GM19043 (cell line): ENCODE measurements around the gene OR6X1.

ENCODE experiments used
- ATAC-seq: cut with Tn5 transposase; IDR thresholded peaks from one replicate; pipeline ENCODE4 v1.9.1; 2021; ENCODE audit warnings: low read depth; ENCODE audit not compliant: unreplicated experiment

OR6X1 gene

DNA sequence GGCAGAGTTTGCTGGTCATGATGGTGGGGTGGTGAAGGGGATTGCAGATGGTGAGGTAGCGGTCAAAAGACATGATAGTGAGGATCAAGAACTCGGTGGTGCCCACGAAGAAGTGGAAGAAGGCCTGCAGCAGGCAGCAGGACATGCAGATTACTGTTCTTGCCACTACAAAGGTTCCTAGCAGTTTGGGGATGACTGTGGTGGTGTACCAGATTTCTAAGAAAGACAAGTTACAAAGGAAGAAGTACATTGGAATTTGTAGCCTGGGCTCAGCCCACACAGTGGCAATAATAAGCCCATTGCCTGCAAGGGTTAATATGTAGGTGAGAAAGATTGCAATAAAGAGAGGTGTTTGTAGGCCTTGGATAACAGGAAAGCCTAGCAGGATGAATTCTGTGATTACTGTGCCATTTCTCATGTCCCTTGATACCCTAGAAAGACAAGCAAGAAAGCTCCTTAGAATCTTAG lies at the start of gene OR6X1:
Gene OR6X1, minus strand, starts transcription at position 418 of the 468 bp plus-strand sequence. Its CDS starts 0 bp downstream, at position 418.
- ATAC-seq = no peak

DNA sequence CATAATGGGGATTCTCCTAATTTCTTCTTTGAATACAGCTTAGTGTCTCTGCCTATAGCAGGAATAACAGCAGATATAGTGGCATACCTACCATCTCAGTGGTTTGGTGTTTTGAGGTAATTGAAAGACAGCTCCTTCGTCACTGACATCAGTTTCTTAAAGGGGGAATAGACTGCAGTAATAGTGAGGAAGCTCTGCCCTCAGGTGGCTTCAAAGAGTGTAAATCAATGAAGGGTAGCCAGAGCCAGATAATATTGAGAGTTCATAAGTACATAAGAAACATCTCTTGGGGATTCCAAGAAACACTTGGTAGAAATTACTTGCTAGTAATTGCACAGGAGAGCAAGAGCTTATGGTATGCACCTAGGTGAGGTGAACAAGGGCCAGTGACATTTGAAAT lies 47.4 kb upstream of the OR6X1 start:
- ATAC-seq = no peak

DNA sequence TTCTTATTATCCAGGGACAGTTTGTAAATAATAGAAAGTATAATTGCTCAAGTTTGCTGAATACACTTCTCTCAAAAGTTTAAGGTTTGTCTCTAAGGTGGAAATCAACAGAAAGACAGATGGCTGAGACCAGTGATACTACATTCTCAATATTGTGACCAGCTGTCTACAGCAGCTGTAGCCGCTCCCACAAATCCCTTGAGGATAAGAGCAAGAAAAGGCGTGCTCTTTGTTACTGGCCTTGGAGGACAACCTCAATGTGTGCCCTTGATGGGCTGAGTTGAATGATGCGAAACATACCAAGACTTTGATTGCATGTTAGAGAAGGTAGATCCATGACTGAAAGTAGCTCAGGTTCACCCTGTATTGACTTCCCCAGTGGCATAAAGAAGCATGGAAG lies 45.7 kb upstream of the OR6X1 start:
- ATAC-seq = no peak

DNA sequence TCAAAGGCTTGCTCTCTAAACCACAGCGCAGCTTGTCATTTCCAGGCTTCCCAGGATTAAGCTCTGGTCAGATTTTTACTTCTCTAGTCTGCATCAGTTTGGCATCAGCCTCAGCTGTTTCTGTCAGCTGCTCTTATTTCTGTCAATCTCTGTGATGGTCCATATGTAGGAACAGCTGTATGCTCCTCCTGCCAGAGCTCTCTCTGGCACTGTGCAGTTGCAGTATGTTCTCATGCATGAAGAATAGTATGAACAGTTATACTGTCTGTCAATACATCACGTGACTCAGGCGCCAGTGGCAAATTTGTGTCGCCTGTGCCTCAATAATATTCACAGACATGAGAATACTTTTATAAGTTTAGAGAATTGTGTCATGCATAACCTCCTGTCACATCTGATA lies 45.1 kb upstream of the OR6X1 start:
- ATAC-seq = no peak

DNA sequence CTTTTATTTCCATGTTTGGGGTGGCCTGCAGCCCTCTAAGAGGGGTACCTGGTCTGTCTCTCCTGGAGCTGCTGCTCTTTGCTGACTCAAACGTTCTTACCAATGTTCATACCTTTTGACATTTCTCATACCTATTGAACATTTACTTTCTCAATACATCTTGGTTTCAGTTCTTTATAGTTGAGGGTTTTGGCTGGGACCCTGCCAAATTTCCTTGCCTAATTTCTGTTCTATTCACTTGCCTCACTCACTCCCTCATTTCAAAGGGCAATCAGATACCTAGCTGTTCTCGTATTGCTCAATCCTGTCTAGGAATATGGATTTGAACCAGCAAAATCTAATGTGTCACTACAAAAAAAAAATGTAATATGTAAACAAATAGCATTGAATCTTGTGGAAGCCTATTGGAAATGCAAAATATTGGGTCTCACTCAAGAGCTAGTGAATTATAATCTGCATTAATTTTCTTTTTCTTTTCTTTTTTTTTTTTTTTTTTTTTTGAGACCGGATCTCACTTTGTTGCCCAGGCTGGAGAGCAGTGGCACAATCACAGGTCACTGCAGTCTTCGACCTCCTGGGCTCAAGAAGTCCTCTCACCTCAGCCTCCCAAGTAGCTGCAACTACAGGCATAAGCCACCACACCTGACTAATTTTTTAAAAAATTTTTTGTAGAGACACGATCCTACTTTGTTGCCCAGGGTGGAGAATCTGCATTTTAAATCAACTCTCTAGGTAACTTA lies 44.4 kb upstream of the OR6X1 start:
- ATAC-seq = no peak

DNA sequence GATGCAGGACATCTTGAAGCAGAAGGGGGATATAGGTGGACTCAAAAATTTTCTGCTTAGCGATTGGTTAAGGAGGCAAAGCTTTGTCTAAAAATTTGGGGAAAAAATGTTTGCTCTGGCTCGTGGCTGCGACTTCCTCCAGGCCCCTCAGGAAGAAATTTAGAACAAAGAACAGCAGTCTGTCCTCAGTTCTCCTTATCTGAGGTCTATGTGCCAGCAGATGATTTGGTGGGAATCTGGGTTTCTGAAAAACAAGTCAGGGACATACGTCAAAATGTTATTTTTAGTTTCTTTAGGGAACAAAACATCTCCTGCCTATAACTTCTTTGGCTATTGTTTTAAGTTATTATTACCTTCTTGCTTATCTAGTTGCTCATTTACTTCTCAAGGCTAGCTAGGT lies 43.8 kb upstream of the OR6X1 start:
- no peak for ATAC-seq

DNA sequence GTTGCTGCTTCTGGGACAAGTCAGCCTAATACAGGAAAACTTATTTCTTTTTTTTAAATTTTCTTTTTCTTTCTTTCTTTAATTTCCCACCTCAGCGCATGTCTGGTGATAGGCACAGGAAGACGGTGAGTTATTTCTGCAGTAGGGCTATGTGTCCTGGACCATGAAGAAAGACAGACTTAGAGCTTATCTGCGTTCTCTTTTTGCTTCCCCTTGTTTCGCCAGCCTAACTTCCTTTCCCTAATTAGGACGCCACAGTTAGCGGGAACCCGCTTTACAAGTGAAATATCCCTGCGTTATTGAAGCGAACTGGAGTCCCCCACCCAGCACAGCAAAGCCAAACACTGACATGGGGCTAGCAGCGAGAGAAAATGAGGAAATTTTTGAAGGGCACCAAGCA lies 43.2 kb upstream of the OR6X1 start:
- ATAC-seq = no peak

DNA sequence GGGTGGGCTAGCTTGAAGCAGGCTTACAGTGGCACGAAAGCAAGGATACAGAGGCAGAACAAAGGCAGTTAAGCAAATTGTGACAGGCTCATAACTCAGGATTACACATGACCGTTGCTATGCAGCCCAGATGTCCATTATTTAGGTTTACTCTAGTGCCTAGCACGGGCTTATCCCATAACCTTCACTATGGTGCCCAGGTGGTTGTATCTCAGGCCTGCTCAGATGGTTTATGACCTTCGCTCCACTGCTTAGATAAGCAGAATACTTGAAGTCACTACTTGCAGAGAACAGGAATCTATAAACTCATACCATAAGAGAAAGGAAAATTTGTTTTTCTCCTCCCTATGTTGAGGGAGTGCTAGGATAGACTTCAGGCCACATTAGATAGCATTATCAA lies 42.8 kb upstream of the OR6X1 start:
- no peak for ATAC-seq

- ATAC-seq = no peak
Measured at GRCh38 chr11:123796226-123796625, 41.9 kb upstream of the OR6X1 start.

DNA sequence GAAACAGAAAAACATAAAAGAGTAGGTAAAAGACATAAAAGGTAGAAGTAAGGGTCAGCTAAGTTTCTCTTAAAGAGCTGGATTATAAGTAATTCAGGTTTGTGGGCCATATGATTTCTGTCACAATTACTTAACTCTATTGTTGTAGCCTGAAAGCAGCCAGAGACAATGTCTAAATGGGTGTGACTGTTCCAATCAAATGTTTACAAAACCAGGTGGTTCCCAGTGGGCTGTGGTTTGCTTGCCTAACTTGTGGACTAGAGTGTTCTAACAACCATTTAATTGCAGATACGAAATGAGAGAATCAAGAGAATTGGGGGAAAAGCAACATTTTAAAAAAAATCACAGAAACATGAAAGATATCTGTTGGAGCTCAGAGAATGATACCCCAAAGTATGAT lies 29.2 kb upstream of the OR6X1 start:
- no peak for ATAC-seq

GRCh38 chr11:123778511-123778910 lies 24.2 kb upstream of the OR6X1 start:
- no peak for ATAC-seq

DNA sequence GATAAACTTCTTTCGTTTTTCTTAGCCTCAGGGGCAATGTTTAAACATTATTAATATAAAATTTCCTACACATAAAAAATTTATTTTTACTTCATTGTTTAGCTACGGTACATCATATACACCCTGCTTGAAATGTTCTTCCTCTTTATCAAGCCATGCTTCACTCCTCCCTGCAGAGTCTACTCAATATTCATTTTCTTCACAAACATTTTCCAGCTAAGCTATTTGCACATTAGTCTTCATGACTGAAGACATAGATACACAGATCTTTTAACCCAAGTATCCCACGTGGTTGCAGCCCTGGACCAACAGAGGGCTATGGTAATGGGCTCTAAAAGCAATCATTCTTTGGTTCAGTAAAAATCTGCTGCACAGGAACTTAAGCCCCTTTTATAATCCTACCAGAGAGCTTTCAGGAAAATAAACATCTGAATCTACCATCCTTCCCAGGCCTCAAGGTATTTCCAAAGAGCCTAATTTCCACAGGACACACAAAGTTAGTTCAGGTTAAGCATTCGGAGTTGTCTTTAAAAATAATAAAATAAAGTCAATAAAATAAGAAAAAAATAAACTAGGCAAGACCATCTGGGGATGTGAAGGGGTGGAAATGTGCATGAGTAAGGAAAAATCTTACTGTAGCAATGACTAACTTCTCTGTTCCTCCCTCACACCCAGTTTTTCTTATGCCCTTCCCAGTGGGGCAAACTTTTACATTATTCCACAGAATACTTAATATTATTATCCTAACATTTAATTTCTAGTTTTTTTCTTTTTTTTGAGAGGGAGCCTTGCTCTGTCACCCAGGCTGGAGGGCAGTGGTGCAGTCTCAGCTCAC lies 21.6 kb upstream of the OR6X1 start:
- ATAC-seq = no peak

GRCh38 chr11:123775289-123775688 lies 21.0 kb upstream of the OR6X1 start:
- no peak for ATAC-seq

DNA sequence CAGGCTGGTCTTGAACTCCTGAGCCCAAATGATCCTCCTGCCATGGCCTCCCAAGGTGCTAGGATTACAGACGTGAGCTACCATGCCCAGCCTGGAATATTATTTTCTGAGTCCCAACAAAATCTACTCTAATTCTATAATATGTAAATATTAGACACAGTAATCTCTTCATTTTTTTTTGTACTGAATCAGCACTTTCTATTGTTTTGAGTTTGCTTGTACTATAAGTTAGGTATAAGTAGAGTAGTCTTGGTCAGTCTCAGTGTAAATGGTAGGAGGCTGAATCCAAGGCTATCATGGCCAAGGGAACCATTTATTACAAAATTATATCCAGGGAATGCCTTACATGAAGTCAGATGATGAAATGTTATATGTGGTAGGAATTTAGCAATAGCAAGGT lies 19.6 kb upstream of the OR6X1 start:
- no peak for ATAC-seq

DNA sequence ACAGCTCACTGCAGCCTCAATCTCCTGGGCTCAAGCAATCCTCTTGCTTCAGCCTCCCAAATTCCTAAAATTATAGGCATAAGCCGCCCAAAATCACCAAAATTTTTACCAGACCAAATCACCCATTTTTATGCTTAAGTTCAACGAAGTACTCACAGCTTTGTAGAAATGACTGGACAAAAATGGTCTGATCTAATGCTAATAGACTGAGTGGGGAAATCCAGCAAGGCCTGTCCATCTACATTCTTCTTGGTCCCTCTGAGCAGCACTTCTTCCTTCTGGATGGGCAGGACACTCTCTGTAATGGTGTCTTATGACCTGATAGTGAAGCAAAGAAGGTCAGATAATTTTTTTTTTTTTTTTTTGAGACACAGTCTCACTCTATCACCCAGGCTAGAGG lies 18.7 kb upstream of the OR6X1 start:
- no peak for ATAC-seq

GRCh38 chr11:123771664-123772063 lies 17.3 kb upstream of the OR6X1 start:
- ATAC-seq = no peak

GRCh38 chr11:123770712-123771111 lies 16.4 kb upstream of the OR6X1 start:
- ATAC-seq = no peak

DNA sequence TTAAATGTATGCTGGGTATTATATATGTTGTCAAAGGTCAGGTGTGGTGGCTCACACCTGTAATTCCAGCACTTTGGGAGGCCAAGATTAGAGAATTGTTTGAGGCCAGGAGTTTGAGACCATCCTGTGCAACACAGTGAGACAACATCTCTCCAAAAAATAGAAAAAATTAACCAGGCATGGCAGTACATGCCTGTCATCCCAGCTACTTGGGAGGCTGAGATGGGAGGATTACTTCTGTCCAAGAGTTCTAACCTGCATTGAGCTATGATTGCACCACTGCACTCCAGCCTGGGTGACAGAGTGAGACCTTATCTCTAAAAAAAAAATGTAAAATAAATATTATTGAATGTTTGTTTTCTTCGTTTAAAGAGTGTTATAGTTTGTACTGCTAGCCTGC lies 11.3 kb upstream of the OR6X1 start:
- no peak for ATAC-seq

- ATAC-seq = no peak
Measured at GRCh38 chr11:123762422-123762821, 8.1 kb upstream of the OR6X1 start.

DNA sequence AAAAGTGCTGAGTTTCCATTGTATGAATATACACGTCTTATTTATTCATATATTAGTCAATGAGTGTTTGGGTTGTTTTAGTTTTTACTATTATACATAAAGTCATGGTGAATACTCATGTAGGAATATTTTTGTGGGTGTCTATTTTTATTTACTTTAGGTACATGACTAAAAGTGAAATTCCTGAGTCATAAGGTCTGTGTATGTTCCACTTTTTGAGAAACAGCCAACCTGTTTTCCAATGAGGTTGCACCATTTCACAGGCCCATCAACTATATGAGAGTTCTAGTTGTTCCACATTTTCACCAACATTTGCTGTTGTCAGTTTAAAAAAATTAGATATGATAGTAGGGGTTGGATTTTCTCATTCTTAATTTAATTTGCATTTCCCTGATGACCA lies 6.6 kb upstream of the OR6X1 start:
- ATAC-seq = peak; percentile 72

DNA sequence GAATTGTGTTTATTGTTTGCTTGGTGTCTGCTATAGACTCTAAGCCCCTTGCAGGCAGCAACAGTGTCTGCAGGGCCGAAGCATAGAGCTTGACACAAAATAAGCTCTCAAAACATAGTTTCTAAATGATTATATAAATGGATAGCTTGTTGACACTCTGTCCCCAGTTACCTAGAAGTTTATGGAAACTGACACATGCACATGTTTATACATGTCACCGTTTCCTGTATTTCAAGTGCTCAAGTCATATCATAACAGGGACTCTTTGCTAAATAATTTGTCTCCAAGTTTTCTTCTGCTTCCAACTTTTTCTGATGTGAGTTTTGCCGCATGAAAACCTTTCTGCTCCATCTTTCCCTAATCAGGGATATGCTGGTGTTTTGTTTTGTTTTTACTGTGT lies 3.7 kb upstream of the OR6X1 start:
- no peak for ATAC-seq

GRCh38 chr11:123755813-123756212 lies 1.5 kb upstream of the OR6X1 start:
- ATAC-seq = no peak
